Measurements from ENCODE around the gene ABCA13. TPM values are rescaled to one million over a fixed set of nuclear protein-coding genes. Genes with fewer than 3 reads are reported as not detected.

The ABCA13 gene
- total RNA-seq, 1 donor from 2014 or later, result 0.44 TPM

DNA sequence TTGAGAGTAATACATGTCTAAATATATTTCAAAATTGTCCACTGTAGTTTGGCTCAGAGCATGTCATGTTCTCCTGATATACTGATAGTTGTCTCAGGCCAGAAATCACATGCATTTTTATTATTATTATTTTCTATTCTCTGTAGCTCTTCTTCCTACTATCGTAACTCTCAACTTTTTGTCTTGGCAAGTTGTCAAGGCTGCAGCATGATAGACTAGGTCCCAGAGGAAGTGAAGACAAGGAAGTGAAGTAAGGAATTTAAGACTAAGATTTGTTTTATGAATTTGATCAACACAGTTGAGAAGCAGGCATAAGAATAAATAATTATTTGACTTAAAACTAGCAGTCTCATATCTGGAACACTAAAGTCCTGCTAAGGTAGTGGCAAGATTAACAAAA lies 369.5 kb downstream of the ABCA13 start:
- TF ChIP-seq, protein P1, sequence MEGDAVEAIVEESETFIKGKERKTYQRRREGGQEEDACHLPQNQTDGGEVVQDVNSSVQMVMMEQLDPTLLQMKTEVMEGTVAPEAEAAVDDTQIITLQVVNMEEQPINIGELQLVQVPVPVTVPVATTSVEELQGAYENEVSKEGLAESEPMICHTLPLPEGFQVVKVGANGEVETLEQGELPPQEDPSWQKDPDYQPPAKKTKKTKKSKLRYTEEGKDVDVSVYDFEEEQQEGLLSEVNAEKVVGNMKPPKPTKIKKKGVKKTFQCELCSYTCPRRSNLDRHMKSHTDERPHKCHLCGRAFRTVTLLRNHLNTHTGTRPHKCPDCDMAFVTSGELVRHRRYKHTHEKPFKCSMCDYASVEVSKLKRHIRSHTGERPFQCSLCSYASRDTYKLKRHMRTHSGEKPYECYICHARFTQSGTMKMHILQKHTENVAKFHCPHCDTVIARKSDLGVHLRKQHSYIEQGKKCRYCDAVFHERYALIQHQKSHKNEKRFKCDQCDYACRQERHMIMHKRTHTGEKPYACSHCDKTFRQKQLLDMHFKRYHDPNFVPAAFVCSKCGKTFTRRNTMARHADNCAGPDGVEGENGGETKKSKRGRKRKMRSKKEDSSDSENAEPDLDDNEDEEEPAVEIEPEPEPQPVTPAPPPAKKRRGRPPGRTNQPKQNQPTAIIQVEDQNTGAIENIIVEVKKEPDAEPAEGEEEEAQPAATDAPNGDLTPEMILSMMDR (IDR thresholded peaks at IDR 0.05; ENCODE audit: unreplicated experiment), result no peak
- H3K36me3 Mint-ChIP-seq (ENCODE audit: low read depth, unreplicated experiment), result peaks cover 7% of the 10 kb centered on the region
- H3K9me3 Mint-ChIP-seq (ENCODE audit: unreplicated experiment), result peaks cover 7% of the 10 kb centered on the region
- H3K4me1 Mint-ChIP-seq (ENCODE audit: unreplicated experiment), result no peaks in the 10 kb centered on the region
- no peak overlapping the region for H3K4me3 Mint-ChIP-seq (ENCODE audit: unreplicated experiment)
- H3K27ac Mint-ChIP-seq (ENCODE audit: unreplicated experiment), result no peak overlapping the region
- DNase-seq (ENCODE audit: low spot score), result no peak
- peaks cover 3% of the 10 kb centered on the region for H3K27me3 Mint-ChIP-seq (ENCODE audit: unreplicated experiment)

DNA sequence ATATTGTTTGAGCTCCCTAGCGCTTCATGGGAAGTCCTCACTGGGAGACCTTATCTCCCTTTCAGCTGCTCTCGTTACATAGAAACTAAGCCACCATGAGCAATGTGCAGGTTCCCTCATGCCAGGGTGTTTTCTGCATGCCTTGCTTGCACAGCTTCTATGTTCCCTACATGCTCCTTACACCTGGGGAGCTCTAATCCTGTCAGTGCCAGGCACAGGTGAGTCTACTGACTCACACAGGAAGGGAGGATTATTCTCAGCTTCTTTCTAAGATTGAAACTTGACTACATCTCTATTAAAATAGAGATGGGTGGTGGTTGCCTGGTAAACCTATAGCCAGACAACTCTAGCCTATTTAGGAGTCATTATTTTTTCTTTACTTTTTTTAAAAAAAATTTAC lies 377.4 kb downstream of the ABCA13 start:
- TF ChIP-seq, protein P1 (IDR thresholded peaks at IDR 0.05; ENCODE audit: unreplicated experiment), result no peak
- Mint-ChIP-seq H3K9me3 (ENCODE audit: unreplicated experiment) (no peaks in the 10 kb centered on the region), H3K36me3 (ENCODE audit: low read depth, unreplicated experiment) (no peaks in the 10 kb centered on the region), H3K27me3 (ENCODE audit: unreplicated experiment) (no peaks in the 10 kb centered on the region), H3K27ac (ENCODE audit: unreplicated experiment) (no peak overlapping the region), H3K4me3 (ENCODE audit: unreplicated experiment) (no peak overlapping the region), H3K4me1 (ENCODE audit: unreplicated experiment) (no peaks in the 10 kb centered on the region)
- DNase-seq (ENCODE audit: low spot score), result no peak

DNA sequence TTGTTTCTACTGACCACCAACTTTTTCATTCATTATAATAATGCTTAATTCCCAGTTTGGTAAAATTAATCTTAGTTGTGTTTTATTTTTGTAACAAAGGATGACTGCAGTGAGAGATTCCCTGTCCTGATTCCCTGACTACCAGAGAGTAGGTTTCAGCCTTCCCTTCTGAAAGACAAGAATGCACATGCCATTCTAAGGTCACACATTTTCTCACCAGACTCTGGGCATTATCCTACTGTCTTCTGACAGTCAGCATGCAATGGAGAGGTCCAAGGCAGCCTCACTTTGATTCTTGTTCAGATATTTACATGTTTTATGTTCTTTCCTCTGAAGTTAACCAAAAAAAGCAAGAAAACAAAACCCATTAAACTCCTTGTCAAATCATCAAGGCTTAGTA lies 380.4 kb downstream of the ABCA13 start:
- H3K36me3 Mint-ChIP-seq (ENCODE audit: low read depth, unreplicated experiment), result no peaks in the 10 kb centered on the region
- H3K4me3 Mint-ChIP-seq (ENCODE audit: unreplicated experiment), result no peak overlapping the region
- DNase-seq (ENCODE audit: low spot score), result no peak
- TF ChIP-seq, protein P1 (IDR thresholded peaks at IDR 0.05; ENCODE audit: unreplicated experiment), result no peak
- H3K27ac Mint-ChIP-seq (ENCODE audit: unreplicated experiment), result no peak overlapping the region
- no peaks in the 10 kb centered on the region for H3K4me1 Mint-ChIP-seq (ENCODE audit: unreplicated experiment)
- H3K27me3 Mint-ChIP-seq (ENCODE audit: unreplicated experiment), result no peaks in the 10 kb centered on the region
- no peaks in the 10 kb centered on the region for H3K9me3 Mint-ChIP-seq (ENCODE audit: unreplicated experiment)

DNA sequence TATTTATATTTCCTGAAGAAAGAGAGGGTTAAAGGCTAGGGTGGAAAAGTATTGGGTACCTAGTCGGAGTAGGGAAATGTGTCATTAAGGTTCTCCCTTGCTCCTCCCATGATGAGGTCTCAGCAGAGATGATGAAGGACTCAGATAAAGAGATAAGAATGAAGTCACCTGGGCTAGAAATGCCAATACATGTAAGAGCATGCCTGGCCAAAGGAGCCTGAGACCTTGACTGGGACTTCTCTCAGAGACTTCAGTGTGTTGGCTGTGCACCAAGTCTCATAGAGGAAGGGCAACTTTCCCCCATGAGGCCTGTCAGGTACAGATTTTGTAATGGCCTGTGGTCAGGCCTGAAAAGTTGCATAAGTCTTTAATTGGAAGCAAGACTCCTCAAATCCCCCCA lies 392.1 kb downstream of the ABCA13 start:
- DNase-seq (ENCODE audit: low spot score), result no peak
- no peaks in the 10 kb centered on the region for H3K36me3 Mint-ChIP-seq (ENCODE audit: low read depth, unreplicated experiment)
- H3K27ac Mint-ChIP-seq (ENCODE audit: unreplicated experiment), result no peak overlapping the region
- no peaks in the 10 kb centered on the region for H3K27me3 Mint-ChIP-seq (ENCODE audit: unreplicated experiment)
- H3K4me3 Mint-ChIP-seq (ENCODE audit: unreplicated experiment), result no peak overlapping the region
- H3K9me3 Mint-ChIP-seq (ENCODE audit: unreplicated experiment), result no peaks in the 10 kb centered on the region
- TF ChIP-seq, protein P1 (IDR thresholded peaks at IDR 0.05; ENCODE audit: unreplicated experiment), result no peak
- H3K4me1 Mint-ChIP-seq (ENCODE audit: unreplicated experiment), result no peaks in the 10 kb centered on the region

DNA sequence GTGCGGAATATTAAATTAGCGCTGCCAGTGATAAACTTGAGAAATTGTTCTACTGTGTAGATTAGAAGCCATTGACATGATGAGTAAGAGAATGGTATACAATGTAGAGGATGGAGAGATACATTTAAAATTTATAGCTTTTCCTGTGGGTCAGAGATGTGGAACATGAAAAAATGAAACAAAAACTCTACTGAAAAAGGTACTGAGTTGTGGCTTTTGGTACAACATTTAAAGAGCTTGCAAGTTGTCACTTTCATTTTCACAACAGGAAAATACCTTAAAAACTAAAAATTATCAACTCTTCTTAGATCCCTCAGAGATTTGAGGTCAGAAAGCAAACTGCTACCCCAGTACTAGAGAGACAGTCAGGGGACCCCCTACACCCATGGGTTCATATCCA lies 404.3 kb downstream of the ABCA13 start:
- H3K4me1 Mint-ChIP-seq (ENCODE audit: unreplicated experiment), result no peaks in the 10 kb centered on the region
- no peak overlapping the region for H3K27ac Mint-ChIP-seq (ENCODE audit: unreplicated experiment)
- TF ChIP-seq, protein P1 (IDR thresholded peaks at IDR 0.05; ENCODE audit: unreplicated experiment), result no peak
- no peak for DNase-seq (ENCODE audit: low spot score)
- H3K9me3 Mint-ChIP-seq (ENCODE audit: unreplicated experiment), result no peaks in the 10 kb centered on the region
- no peaks in the 10 kb centered on the region for H3K36me3 Mint-ChIP-seq (ENCODE audit: low read depth, unreplicated experiment)
- H3K27me3 Mint-ChIP-seq (ENCODE audit: unreplicated experiment), result no peaks in the 10 kb centered on the region
- no peak overlapping the region for H3K4me3 Mint-ChIP-seq (ENCODE audit: unreplicated experiment)

Measured in endothelial cell (in vitro differentiated cells).